OCI-M2 (cell line): ENCODE measurements around the gene ST8SIA6.
"Not testable (repeated sequence)": the region's sequence is repeated elsewhere in the genome, so short reads cannot be mapped to it uniquely, and the experiment has no call there.

Experiments
- DNase-seq: peaks from one replicate; lab custom pipeline; 2025; ENCODE audit not compliant: unreplicated experiment; lab: John Stamatoyannopoulos, UW

The ST8SIA6 gene, protein sequence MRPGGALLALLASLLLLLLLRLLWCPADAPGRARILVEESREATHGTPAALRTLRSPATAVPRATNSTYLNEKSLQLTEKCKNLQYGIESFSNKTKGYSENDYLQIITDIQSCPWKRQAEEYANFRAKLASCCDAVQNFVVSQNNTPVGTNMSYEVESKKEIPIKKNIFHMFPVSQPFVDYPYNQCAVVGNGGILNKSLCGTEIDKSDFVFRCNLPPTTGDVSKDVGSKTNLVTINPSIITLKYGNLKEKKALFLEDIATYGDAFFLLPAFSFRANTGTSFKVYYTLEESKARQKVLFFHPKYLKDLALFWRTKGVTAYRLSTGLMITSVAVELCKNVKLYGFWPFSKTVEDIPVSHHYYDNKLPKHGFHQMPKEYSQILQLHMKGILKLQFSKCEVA

DNA sequence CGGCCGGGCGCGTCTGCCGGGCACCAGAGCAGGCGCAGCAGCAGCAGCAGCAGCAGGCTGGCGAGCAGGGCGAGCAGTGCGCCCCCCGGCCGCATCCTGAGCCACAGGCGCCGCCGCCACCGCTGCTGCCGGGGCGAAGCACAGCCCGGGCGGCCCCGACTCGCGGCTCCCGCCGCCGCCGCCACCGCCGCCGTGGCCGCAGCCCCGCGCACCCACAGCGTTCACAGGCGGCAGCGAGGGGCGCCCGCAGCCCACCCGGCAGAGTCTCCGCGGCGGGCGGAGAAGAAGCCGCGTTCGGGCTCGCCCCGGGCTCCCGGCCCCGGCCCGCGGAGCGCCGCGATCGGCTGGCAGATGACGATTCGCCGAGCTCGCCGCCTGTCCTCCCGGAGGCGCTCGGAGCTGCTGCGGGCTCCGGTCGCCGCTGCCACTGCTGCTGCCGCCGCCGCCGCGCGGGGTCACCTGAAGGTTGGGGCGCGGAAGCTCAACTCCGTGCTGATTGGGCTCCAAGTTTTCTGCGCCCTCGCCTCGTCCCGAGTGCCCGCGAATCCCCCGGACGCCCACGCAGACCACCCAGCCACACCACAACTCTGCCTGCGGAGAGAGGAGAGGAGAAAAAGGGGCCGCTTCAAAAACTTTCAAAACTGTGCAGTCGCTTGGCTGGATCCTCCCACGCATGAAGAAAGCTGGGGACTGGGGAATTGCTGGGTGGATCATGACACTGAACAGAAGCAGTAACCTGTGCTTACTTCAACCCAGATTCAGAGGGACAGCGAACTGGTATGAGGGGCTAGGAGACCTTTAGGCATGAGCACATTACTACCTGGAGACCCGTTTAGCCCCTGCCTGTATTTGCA is at the start of gene ST8SIA6:
Gene ST8SIA6, minus strand, starts transcription at position 435 of the 854 bp plus-strand sequence. Its CDS starts 340 bp downstream, at position 95.
- no peak for DNase-seq

DNA sequence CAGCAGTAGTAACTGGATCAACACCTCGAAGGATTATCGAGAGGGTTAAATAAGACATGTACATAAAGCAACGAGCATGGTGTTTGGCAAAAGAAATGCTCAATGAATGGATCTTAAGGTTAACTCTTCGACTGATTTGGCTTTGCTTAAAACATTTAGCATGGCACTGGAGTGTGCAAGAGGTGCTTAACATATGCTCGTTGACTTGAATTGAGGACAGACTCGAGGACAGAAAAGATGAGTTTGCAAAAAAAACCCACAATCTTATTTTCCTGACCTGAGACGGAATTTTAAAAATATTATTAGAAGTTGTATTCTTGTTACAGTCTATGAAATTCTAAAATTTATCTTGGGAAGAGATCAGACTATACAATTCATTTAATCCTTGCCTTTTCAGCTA is 49.4 kb upstream of the ST8SIA6 start:
- DNase-seq: no peak

DNA sequence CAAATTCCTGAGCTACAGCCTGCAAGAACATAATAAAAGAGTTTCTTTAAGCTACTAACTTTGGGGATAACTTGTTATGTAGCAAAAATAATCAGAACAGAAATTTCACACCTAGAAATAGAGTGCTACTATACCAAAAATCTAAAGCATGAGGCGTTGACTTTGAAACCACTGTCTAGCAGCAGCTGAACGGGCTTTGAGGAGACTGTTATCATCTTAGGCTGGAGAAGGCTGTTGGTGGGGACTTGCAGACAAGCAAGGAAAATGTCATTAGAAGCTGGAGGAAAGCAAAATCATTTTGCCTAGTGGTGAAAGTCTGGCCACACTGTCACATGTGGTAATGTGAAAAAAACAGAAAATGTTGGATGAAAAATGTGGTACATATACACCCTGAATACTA is 48.4 kb upstream of the ST8SIA6 start:
- no peak for DNase-seq

DNA sequence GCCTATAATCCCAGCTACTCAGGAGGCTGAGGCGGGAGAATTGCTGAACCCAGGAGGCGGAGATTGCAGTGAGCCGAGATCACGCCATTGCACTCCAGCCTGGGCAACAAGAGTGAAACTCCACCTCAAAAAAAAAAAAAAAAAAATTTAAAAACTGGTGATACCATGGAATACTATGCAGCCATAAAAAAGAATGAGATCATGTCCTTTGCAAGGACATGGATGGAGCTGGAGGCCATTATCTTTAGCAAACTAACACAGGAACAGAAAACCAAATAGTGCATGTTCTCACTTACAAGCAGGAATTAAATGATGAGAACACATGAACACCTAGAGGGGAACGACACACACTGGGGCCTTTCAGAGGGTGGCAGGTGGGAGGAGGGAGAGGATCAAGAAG is 44.6 kb upstream of the ST8SIA6 start:
- DNase-seq: not testable (repeated sequence)

DNA sequence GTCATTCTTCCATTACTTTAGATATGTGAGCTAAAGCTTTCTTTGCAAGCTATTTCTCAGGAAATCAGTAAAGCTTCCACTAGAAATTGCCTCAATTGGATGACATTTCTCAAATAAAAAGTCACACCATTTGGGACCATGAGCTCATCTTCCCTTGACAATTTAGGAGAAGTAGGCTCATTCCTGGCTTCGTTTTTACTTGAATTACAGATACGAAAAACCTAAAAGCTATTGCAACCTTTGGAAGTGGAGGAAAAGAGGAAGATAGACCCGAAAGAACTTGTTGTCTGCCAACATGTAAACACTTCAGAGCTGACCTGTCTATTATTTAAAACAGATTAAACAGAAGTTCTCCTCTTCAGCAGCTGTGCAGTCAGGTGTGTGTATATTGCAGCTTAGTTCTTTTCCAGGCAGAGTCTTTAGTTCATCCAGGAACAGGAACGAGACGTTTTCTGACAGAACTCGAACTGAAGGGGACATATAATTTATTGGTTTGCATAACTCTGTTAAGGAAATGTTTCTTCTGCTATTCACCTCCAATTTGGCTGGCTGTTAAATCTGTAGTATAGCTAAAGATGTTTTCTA is 43.1 kb upstream of the ST8SIA6 start:
- DNase-seq: no peak

DNA sequence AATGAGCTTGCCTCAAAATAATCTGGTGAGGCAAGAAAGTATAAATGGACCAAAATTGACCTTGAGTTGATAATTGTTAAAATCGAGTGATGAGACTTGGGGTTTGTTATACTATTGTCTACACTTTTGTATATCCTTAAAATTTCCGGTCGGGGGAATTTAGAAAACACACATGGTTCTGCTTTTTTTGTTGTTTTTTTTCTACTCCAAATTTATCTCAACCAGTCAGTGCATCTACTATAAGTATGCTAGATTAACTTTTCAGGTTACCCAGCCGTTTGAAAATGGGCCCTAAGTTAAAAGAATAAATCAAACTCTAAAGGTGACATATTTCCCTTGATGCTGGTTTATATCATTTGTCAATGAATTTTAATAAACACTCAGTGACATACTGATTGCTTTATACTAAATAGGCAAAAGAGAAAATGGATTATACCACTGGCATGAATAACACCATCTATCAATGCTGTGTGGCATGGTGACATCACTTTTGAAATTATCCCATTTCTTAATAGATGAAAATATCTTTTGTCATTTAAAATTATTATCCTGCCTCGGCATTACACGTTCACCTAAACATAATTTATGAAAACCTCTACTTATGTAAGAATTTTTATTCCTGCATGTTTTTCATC is 40.3 kb upstream of the ST8SIA6 start:
- no peak for DNase-seq

DNA sequence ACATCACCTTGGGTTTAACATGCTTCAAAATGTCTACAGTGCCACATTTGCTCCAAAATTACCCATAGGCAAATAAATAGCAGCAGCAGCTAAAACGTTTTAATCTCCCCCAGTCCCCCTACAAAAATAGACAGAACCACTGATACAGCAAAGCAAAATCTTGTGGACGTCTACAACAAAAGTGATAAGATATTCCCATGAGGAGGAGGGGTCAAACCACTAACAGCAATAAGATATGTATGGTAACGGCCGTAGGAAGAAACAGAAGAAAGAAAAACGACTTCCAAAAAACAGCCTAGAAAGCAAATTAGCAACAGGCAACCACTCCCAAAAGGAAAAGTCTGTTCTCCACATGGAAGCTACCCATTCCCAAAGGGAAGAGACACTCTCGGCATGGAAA is 34.5 kb upstream of the ST8SIA6 start:
- no peak for DNase-seq

DNA sequence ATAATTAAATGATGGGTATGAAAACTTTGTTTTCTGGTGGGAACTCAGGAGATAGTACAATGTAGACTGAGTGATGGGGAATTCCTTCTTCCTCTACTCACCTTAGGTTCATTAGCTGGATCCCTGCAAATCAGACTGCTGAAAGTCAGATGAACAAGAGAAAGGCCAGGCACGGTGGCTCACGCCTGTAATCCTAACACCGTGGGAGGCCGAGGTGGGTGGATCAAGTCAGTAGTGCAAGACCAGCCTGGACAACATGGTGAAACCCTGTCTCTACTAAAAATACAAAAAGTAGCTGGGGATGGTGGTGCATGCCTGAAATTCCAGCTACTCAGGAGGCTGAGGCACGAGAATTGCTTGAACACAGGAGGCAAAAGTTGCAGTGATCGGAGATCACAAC is 28.7 kb upstream of the ST8SIA6 start:
- no peak for DNase-seq

DNA sequence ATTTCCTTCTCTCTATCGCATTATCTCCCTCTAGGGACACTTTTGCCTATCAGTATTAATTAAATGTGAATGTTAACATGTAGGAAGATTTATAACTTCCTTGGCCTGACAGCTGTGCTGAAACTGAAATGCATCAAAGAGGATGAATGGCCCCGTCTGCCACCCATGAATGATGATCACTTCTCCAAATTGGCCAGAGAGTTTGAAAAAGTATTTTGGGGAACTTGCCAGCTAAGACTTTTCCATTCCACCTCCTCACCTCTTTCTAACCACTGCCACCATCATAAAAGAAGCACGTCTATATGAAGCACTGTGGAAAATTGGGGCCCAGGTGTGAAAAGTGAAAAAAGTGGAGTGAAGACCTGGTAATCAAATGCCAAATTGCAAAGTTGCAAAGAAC is 25.4 kb upstream of the ST8SIA6 start:
- DNase-seq: no peak

DNA sequence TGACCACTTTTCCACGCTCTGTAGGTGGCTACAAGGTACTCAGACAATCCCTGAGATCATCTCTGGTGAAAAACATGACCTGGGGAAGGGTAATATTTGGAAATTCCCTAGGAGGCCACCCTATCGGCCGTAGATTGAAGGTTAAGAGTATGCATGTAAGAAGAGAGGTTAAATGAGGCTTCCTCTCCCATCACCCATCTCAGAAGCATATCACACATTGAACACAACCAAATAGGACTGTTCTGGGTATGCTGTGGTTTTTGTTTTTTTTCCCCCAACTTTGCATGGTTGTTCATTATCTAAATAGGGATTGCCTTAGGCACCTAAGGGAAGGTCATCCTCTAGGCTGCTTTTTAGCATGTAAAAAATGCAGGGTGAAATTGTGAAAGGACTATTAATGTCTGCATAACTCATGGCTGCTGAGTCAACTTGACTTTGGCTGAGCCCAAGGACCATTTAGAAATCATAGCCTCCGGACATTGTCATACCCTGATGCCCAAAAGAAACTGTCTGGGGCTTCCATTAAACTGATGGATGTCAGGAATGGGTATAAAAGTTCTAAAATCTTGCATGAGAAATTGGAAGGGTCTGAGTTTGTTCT is 24.7 kb upstream of the ST8SIA6 start:
- DNase-seq: no peak

DNA sequence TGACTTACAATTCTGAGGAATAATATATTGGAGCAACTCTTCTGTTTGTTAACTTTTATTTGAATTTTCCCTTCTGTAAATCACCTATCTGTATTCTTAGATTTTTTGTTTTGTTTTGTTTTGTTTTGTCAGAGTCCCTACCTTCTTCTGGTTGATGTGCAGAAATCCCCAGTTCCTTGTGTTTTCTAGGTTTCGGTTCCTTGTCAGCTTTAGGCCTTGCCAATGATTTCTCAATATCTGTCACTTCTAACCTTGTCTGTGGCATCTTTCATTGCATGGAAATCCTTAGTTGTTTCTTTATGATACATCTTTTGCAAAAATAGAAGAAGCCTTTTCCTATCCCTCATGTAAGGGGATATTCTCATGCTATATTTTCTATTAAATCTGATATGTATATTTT is 21.7 kb upstream of the ST8SIA6 start:
- no peak for DNase-seq

DNA sequence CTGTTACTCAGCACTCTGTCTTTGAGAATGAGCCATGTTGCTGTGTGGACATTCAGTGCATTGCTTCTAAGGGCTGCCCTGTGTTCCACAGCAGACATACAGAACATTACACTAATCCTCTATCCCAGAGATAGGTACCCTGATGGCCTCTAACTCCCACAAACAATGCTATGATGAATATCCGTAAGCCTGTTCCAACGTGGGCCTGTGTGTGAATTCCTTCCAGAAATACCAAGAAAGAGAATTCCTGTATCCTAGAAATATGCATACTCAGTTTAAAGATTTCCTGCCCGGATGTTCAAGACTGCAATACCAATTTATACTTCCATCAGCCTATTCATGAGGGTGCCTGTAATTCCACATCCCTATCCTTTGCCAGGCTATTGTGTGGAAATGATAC is 21.3 kb upstream of the ST8SIA6 start:
- no peak for DNase-seq

DNA sequence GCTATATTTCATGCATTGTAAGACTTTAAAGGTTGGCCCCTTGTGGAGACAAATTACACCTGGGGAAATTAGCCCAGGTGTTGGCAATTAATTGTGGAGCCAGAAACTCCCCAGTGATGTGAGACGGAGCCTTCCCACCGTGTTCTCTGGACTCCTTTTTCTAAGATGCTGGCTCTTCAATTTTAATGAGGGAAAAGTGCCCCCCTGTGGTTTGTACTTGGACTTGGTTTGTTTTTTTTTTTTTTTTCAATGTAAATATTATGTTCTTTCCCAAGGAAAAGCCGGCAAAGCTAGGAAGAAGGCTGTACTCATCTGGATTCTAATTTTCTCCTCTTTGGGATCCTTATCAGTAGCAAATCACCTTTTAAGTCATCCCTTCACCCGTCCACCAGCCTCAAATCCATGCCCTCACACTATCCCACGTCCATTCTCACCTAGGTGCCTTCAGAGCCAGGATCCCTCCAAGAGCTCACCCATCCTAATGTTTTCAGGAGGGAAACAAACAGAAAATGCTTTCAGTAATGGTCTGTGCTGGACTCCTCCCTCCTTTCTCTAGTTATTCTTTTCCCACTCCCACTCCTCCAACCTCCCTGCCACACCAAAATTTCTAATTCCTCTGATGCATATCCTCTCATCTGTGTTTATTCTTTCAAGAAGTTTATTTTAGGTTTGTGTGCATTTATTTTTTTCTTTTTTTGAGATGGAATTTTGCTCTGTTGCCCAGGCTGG is 20.4 kb upstream of the ST8SIA6 start:
- no peak for DNase-seq

DNA sequence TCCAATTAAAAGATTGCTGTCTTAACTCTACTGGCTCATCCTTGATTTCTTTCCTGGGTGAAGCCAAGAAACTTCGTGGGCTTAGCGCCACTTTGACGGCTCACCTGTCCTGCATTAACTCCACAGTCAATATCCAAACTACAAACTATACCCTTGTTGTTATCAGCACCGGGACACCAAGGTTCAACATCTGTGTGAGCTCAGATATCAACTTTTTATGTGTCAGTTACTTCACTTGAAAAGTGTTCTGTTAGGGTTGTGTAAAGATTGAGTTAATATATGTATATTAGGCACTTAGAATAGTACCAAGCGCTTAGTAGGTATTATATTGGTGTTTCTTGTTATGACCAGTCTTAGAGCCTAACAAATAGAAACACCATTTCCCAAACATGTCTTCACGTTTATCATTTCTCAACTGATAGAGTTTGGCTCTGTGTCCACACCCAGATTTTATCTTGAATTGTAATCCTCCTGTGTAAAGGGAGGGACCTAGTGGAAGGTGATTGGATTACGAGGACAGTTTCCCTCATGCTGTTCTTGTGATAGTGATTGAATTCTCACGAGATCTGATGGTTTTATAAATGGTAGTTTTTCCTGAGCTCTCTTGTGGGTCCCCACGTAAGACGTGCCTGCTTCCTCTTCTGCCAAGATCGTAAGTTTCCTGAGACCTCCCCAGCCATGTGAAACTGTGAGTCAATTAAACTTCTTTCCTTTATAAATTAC is 19.0 kb upstream of the ST8SIA6 start:
- DNase-seq: no peak

DNA sequence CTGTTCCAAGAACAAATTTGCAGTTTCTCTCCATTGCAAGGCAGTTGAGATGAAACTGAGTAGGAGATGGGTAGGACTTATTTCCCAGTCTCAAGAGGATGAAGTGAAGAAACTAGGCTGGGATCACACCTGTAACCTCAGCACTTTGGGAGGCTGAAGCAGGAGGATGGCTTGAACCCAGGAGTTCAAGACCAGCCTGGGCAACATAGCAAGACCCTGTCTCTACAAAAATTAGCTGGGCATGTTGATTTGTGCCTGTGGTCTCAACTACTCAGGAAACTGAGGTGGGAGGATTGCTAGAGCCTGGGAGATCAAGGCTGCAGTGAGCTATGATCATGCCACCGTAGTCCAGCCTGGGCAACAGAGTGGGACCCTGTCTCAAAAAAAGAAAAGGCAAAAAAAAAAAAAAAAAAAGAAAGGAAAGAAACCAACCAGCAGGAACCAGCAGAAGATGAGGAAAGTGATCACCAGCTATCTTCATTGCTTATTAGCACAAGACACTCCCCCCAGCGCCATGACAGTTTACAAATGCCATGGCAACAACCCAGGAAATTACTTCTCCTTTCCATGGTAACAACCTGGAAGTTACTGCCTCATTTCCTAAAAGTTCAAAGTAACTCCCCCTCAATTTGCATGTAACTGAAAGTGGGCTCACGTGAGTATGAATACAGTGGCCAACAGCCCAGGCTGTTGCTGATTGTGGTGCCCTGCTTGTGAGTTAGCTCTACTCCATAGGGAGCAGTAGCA is 18.3 kb upstream of the ST8SIA6 start:
- DNase-seq: no peak

DNA sequence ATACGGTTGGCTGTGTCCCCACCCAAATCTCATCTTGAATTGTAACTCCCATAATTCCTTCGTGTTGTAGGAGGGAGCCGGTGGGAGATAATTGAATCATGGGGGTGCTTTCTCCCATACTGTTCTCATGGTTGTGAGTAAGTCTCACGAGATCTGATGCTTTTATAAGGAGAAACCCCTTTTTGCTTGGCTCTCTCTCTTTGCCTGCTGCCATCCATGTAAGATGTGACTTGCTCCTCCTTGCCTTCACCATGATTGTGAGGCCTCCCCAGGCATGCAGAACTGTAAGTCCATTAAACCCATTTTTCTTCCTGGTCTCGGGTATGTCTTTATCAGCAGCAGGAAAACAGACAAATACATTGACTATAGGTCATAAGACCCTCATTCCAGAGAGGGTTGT is 15.9 kb upstream of the ST8SIA6 start:
- DNase-seq: no peak

DNA sequence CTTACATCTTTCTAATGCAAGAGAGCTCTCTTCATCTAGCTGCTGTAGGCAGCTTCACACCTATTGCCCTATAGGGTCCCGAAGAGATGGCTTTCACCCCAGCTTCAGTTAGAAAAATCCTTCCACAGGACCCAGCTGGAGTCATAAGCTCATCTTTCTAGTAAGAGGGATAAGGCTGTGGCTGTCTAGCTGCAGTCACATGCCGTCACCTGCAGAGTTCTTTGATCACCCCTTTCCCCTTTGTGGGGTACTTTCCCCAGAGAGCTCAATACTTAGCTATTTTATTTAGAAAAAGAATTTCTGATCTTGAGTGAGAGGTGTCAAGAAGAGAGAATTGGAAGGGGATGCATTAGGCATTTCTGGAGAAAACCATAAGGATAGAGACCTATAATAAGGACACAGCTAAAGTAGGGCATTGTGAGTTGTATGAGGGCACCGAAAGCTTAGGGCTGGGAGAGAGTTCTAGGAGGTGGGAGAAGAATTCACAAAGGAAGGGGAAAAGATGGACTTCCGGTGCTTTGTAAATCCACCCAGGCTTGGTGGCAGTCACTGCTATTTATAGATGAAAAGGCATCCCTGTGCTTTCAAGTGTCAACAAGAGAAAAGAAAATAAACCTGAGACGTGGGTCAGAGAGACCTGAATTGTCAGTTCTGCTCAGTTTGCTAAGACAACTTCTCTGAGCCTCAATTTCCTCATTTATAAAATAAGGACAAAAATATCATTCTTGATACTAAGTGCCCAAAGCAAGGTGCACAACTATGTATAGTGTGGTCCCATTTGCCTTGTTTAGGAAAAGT is 11.1 kb upstream of the ST8SIA6 start:
- DNase-seq: no peak

DNA sequence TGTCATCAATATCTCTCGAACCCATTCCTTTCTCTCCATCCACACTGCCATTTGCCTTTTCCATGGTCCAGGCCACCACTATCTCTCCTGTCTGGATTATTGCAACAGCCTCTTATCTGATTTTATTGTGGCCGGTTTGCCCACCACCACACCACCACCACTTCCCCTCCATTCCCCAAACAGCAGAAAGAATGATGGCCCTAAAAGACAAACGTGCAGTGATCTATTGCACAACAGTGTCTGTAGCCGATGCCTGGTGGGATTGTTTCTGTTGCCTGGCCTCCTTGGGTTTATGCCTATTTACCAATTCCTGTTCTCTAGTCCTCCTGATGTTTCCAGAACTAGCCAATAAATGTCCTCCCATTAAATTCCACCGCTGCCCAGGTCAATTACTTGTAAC is 10.2 kb upstream of the ST8SIA6 start:
- DNase-seq: no peak
